Measurements from ENCODE around the gene SESN1.

DNA sequence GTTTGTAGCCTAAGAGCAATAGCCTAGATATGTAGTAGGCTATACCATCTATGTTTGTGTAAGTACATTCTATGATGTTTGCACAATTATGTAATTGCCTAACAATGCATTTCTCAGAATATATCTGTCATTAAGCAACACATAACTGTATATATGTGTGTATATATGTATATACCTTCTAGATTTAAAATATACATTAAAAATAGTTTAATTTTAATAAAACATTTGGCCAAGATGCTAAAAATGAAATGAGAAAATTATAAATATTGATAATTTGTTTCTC lies 20.6 kb downstream of the SESN1 start:
- TF ChIP-seq, protein P1, sequence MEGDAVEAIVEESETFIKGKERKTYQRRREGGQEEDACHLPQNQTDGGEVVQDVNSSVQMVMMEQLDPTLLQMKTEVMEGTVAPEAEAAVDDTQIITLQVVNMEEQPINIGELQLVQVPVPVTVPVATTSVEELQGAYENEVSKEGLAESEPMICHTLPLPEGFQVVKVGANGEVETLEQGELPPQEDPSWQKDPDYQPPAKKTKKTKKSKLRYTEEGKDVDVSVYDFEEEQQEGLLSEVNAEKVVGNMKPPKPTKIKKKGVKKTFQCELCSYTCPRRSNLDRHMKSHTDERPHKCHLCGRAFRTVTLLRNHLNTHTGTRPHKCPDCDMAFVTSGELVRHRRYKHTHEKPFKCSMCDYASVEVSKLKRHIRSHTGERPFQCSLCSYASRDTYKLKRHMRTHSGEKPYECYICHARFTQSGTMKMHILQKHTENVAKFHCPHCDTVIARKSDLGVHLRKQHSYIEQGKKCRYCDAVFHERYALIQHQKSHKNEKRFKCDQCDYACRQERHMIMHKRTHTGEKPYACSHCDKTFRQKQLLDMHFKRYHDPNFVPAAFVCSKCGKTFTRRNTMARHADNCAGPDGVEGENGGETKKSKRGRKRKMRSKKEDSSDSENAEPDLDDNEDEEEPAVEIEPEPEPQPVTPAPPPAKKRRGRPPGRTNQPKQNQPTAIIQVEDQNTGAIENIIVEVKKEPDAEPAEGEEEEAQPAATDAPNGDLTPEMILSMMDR (optimal IDR thresholded peaks at IDR 0.05 in 1 of 3, IDR thresholded peaks at IDR 0.05 in 1 of 3, conservative IDR thresholded peaks at IDR 0.05 in 1 of 3; ENCODE audit: extremely low read depth in 1 of 3, insufficient read depth in 2 of 3, low read length in 3 of 3) = no peak
- no peak for TF ChIP-seq EZH2 (IDR thresholded peaks at IDR 0.05; ENCODE audit: low read length)

Data from keratinocyte (primary cell).